GM12873 (cell line): Measurements from ENCODE around the gene PLEKHA7.

ENCODE experiments used
- TF ChIP-seq, protein P1 (sequence below): IDR thresholded peaks from 2 replicates; pipeline ENCODE4 v1.5.1; 2012; ENCODE audit warnings: low read depth, mild to moderate bottlenecking, moderate library complexity, low read length, control low read depth; ENCODE audit not compliant: insufficient read depth; ENCODE audit errors: missing control alignments

The PLEKHA7 gene

DNA sequence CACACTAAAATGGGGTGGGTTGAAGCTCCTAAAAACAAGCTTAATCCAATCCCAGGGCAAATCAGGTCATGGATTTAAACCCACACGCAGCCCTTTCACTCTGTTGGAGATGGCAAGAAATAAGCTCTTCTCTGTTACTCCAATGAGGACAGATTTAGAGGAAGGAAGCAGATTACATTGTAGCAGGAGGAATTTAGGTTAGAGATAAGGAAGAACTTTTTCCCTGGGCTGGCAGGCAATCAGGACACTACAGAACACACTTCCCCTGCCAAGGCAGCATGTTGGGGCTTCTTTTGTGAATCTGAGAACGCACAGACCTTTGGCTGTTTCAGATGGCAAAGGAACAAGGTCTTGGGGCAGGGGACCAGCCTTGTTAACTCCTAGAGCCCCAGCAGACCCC, 229.5 kb downstream of the PLEKHA7 start:
- TF ChIP-seq, protein P1, sequence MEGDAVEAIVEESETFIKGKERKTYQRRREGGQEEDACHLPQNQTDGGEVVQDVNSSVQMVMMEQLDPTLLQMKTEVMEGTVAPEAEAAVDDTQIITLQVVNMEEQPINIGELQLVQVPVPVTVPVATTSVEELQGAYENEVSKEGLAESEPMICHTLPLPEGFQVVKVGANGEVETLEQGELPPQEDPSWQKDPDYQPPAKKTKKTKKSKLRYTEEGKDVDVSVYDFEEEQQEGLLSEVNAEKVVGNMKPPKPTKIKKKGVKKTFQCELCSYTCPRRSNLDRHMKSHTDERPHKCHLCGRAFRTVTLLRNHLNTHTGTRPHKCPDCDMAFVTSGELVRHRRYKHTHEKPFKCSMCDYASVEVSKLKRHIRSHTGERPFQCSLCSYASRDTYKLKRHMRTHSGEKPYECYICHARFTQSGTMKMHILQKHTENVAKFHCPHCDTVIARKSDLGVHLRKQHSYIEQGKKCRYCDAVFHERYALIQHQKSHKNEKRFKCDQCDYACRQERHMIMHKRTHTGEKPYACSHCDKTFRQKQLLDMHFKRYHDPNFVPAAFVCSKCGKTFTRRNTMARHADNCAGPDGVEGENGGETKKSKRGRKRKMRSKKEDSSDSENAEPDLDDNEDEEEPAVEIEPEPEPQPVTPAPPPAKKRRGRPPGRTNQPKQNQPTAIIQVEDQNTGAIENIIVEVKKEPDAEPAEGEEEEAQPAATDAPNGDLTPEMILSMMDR = no peak

DNA sequence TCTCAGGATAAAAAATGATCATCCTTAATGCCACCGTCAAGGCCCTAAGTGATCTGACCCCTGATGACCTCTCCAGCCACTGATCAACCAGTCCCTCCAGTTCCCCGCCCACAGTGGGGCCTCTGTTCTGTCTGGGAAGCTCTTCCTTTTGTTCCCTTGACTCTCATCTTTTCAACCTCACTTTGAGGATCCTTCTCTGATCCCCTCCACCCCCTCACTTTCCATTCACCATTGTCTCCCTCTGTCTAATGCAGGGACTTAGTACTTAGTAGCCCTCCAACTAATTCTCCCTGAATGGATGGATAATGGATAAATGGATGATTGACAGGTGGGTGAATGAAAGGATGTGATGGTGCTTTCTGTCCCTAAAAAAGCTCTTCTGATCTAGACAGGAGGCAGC, 230.1 kb downstream of the PLEKHA7 start:
- TF ChIP-seq, protein P1 = no peak

DNA sequence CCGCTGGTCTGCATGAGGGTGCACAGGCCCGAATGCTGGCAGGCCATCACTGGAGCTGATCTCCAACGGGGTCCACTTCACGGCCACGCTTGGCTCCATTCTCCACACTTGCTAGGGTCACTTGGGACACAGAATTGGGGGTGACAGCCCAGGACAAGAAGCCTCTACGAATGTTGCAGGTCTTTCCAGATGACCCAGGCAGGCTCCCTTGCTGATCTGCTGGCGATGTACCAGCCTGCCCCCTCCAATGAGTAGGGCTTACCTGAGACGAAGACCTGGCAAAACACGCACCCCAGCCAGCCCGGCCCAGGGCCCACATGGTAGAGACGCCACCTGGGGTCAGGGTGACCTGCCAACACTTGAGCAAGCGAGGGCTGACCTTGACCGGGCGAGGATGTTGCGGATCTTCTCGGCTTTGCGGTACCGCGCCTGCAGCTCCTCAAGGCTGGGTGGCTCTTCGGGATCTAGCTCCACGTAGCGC, 230.9 kb downstream of the PLEKHA7 start:
- TF ChIP-seq, protein P1 = no peak

DNA sequence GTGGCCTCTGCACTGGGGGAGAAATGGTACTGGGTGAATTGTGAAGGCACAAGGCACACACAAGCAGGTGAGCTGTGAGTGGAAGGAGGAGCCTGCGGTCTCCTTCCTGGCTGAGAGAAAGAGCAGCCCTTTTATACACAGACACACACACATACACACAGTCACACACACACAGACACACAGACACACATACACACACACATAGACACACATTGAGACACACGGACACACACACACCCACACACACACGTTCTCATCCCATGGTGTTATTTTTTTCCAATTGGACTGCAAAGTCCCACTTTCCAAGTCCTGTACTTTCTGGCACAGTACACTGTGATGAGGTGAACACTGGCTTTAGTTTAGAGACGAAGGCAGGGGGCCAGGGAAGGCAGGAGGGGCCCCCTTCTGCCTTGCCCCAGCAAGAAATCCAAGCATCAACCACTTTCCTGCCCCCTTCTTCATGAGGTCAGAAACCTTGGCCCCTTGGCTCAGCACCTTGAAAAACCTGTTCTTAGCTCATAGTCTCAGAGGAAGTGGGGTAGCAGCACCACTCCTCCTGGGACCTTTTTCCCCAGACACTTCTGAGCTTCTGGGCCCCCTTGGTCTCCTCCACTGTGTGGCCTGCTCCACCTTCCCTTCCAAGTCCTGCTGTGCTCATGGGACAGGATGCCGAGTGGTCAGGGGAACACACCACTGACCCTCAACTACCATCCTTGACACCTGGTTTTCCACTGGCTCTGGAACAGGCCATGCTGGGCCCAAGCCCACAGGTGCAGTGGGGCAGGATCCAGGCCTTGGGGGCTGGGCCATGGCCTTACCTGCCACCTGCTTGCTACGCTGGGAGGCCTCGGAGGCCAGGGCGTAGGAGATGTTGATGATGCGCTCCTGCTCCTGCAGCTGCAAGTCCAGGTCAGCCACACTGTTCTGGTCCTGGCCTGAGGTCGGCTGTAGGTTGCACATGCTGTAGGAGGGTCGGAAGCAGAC, 232.0 kb downstream of the PLEKHA7 start:
- TF ChIP-seq, protein P1 = no peak

DNA sequence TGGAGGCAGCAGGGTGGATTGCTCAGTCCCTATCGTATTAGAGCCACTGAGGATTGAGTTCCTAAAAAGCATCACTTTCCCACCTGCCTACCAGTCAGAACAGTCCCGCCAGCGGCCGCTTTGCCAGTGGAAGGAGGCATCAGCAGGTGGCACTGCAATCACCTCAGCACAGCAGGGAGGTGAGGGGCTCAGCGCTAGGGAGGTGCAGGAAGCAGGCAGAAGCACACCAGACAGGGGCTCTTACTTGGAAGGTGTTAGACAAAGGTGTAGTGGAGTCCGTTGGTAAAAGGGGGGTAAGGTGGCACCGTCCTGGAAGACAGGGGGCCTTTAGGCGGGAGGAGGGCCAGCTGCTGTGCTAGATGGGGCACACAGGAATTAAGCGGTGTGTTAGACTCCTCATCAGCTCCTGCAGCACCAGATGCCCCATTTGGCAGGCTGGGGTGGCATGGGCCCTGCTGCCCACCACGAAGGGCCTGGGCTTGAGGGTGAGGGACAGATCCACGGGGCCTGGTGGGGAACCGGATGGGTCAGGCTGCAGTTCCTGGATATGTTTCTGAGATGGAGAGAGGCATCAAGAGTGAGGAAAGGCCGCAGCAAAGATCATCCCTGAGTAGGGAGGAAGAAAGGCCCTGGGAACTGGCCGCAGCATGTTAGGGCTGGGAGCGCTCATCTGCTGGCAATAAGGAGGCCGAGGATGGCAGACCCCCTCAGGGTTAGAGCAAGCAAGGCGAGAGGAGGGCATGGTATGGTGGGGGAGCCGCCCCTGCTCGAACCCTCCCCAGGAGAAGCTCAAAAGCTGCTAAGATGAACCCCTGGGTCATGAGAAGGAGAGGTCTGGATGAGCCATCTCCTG, 233.3 kb downstream of the PLEKHA7 start:
- TF ChIP-seq, protein P1 = no peak

DNA sequence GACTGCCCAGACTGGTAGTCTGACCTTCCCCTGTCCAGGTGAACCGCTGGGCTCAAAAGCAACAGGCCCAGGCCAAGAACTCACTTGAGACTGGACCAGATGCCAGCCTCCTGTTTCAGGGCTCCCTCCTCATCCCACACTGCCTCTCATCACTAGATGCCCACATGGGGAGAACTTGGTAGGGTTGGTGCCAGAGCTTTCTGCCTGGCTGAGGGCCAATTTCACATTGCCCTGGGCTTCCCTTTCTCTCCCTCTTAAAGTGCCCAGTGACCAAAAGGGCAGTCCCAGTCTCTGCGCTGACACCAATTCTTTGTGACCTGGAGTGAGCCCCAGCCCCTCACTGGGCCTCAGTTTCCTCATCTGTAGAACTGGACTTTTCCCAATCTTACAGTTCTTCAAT, 234.1 kb downstream of the PLEKHA7 start:
- TF ChIP-seq, protein P1 = no peak

DNA sequence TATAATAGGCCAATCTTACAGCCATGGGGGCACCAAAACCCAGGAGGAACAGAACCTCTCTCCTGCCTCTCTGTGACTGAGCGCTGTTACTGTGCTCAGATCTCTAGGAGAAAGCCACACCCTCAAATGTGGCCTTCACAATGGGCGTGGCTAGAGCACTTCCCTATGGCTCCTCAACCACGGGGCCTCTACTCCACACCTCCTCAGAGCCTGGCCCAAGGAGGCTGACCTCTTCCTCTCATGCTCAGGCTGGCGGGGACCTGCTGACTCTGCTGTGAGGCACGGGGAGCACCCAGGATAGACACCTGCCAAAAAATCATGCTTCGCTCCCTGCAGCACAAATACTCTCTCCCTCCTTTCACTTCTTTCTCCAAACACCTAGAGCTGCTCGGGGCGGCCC, 234.8 kb downstream of the PLEKHA7 start:
- TF ChIP-seq, protein P1 = no peak
